Naive thymus-derived CD4-positive, alpha-beta T cell (primary cell): ENCODE results near the gene MPP2. TPM values are rescaled to one million over a fixed set of nuclear protein-coding genes. Genes with fewer than 3 reads are reported as not detected.
"Not testable (repeated sequence)": the region's sequence is repeated elsewhere in the genome, so short reads cannot be mapped to it uniquely, and the experiment has no call there.

Experiments
- ATAC-seq: fragments of 150-1000 bp; cut with Tn5 transposase; 2 replicates; pipeline ENCODE4 v1.10.0; 2021; ENCODE audit warnings: mild to moderate bottlenecking, moderate library complexity
- CTCF ChIA-PET: fragments of 350-600 bp; sonication (Branson Sonifier 250); formaldehyde crosslinking; loops from one replicate; lab custom pipeline; 2021; ENCODE audit warnings: antibody characterized with exemption; lab: Charles Lee
- POLR2A ChIA-PET: fragments of 350-600 bp; sonication (Branson Sonifier 250); formaldehyde crosslinking; loops from one replicate; lab custom pipeline; 2021; ENCODE audit warnings: antibody characterized with exemption, inconsistent platforms; lab: Charles Lee
- DNase-seq, 9 donors: peaks; one replicate each; pipeline versions ENCODE4 v3.0.0 to v3.0.0-alpha.2; 2020 to 2022; ENCODE audit warnings: mixed read lengths in 1 of 9
- H3K27ac ChIP-seq: one replicate; pipeline ENCODE4 v1.7.0; 2013; ENCODE audit warnings: mild to moderate bottlenecking, low read depth, low read length, moderate library complexity
- H3K27me3 ChIP-seq, 2 donors: one replicate each; pipeline ENCODE4 v1.7.0; 2013; ENCODE audit warnings: low read length in 2 of 2, mild to moderate bottlenecking in 2 of 2, moderate library complexity in 2 of 2; ENCODE audit not compliant: control insufficient read depth in 2 of 2, insufficient read depth in 2 of 2
- H3K36me3 ChIP-seq, 3 experiments: 1 replicate in 2 of 3; 2 replicates in 1 of 3; pipeline ENCODE4 v1.7.0; 2013; ENCODE audit warnings: low read length in 3 of 3, mild to moderate bottlenecking in 3 of 3, moderate library complexity in 1 of 3; ENCODE audit not compliant: insufficient read depth in 3 of 3, control insufficient read depth in 2 of 3
- H3K4me1 ChIP-seq, 2 donors: one replicate each; pipeline ENCODE4 v1.7.0; 2013; ENCODE audit warnings: low read length in 2 of 2, mild to moderate bottlenecking in 2 of 2, moderate library complexity in 1 of 2; ENCODE audit not compliant: control insufficient read depth in 2 of 2, insufficient read depth in 2 of 2
- H3K4me3 ChIP-seq: 2 replicates; pipeline ENCODE4 v1.7.0; 2013; ENCODE audit warnings: mild to moderate bottlenecking, low read length
- H3K9me3 ChIP-seq, 3 experiments: 1 replicate in 2 of 3; 2 replicates in 1 of 3; pipeline ENCODE4 v1.7.0; 2013; ENCODE audit warnings: low read length in 3 of 3; ENCODE audit not compliant: control insufficient read depth in 2 of 3
- H3K27ac Mint-ChIP-seq, 9 donors: one replicate each; pipeline ENCODE4 v1.8.0; 2020 to 2022; ENCODE audit warnings: mixed read lengths in 9 of 9, mild to moderate bottlenecking in 8 of 9, moderate library complexity in 5 of 9, inconsistent platforms in 2 of 9
- H3K27me3 Mint-ChIP-seq, 5 donors: one replicate each; pipeline ENCODE4 v1.8.0; 2021 to 2022; ENCODE audit warnings: mixed read lengths in 5 of 5, mild to moderate bottlenecking in 1 of 5
- H3K36me3 Mint-ChIP-seq, 5 donors: one replicate each; pipeline ENCODE4 v1.8.0; 2020 to 2022; ENCODE audit warnings: mixed read lengths in 5 of 5, mild to moderate bottlenecking in 3 of 5, inconsistent platforms in 1 of 5
- H3K4me1 Mint-ChIP-seq, 7 donors: one replicate each; pipeline ENCODE4 v1.8.0; 2020 to 2022; ENCODE audit warnings: mixed read lengths in 7 of 7, mild to moderate bottlenecking in 3 of 7, inconsistent platforms in 1 of 7
- H3K4me3 Mint-ChIP-seq, 10 donors: one replicate each; pipeline ENCODE4 v1.8.0; 2020 to 2022; ENCODE audit warnings: mild to moderate bottlenecking in 10 of 10, mixed read lengths in 10 of 10, moderate library complexity in 6 of 10, inconsistent platforms in 2 of 10
- H3K9me3 Mint-ChIP-seq, 11 donors: one replicate each; pipeline ENCODE4 v1.8.0; 2020 to 2022; ENCODE audit warnings: mixed read lengths in 11 of 11, mild to moderate bottlenecking in 4 of 11, inconsistent platforms in 1 of 11, moderate library complexity in 1 of 11
- intact Hi-C, 2 donors: fragments of 100-400 bp; cut with micrococcal nuclease; formaldehyde crosslinking; loops; one replicate each; pipeline ENCODE4 v1.15.1; 2023
- polyA plus RNA-seq, 2 donors: library from polyadenylated mRNA; unstranded; fragments of 300-500 nt; fragmentation: Illumina TruSeq; gene quantifications; one replicate each; pipeline ENCODE4 v1.2.3, GENCODE V29; 2021
- total RNA-seq, 6 experiments: library from RNA in 5 of 6; stranded (reverse) in 5 of 6; gene quantifications; 1 replicate in 5 of 6; 2 replicates in 1 of 6; pipeline ENCODE4 v1.2.3 and lab custom pipeline; 2021 to 2026

The MPP2 gene
- total and polyA plus RNA-seq, 7 experiments from 2014 or later, result 0.24 to 9.3 (median 3.6) TPM

DNA sequence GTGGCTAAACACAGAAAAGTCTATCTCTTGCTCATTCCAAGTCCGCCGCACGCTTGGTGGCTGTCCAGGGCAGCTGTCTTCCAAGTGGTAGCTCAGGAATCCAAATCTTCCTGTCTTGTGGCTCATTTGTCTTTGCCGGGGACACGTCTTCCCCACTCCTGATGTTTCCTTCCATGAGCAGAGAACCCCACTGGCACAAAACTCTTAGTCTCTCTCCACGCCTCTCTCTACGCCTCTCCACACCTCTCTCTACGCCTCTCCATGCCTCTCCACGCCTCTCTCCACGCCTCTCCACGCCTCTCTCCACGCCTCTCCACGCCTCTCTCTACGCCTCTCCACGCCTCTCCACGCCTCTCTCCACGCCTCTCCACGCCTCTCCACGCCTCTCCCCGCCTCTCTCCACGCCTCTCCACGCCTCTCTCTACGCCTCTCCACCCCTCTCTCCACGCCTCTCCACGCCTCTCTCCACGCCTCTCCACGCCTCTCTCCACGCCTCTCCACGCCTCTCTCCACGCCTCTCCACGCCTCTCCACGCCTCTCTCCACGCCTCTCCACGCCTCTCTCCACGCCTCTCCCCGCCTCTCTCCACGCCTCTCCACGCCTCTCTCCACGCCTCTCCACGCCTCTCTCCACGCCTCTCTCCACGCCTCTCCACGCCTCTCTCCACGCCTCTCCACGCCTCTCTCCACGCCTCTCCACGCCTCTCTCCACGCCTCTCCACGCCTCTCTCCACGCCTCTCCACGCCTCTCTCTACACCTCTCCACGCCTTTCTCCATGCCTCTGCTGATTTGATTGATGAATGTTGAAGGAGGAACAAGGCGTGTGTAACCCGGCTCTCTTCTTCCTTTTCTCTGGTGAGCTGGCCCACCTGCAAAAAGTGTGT lies 65.0 kb downstream of the MPP2 start:
- ATAC-seq, H3K36me3 Mint-ChIP-seq, H3K4me3 Mint-ChIP-seq, H3K36me3 ChIP-seq, H3K27ac Mint-ChIP-seq, H3K27me3 ChIP-seq, H3K9me3 Mint-ChIP-seq, POLR2A ChIA-PET, H3K4me1 ChIP-seq, DNase-seq, H3K27ac ChIP-seq, H3K4me1 Mint-ChIP-seq, intact Hi-C loops, H3K9me3 ChIP-seq, H3K4me3 ChIP-seq: not testable (repeated sequence)
- CTCF ChIA-PET, result interaction anchor here (0.6 kb wide), 2 partner anchors 10 to 1103 kb away, joined by 4 to 6 read pairs; no protein-coding TSS in a partner anchor
- H3K27me3 Mint-ChIP-seq, result peaks cover 16 to 30% (median 21%) of the 10 kb centered on the region in 5 donors

DNA sequence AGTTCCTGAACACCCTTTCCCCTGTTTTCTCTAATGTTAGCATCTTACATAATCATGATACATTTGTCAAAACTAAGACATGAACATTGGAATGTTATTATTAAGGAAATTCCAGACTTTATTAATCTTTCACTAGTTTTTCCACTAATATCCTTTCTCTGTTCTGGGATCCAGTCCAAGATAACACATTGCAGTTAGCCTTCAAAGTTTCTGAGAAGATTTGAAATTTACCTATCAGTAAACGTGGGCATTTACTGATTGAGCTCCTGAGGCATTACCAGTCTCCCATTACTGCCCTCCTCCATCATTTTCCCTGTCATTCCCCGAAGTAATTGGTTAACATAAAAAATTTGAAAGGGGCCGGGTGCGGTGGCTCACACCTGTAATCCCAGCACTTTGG lies 66.1 kb downstream of the MPP2 start:
- Histone ChIP-seq H3K27ac (no peak overlapping the region), H3K4me3 (no peak overlapping the region), H3K36me3 (no peaks in the 10 kb centered on the region), H3K9me3 (no peaks in the 10 kb centered on the region), H3K27me3 (no peaks in the 10 kb centered on the region), H3K4me1 (no peaks in the 10 kb centered on the region)
- no peak for DNase-seq
- Mint-ChIP-seq H3K4me1 (peaks cover 0 to 4% (median 0%) of the 10 kb centered on the region in 7 donors), H3K27me3 (peaks cover 16 to 34% (median 20%) of the 10 kb centered on the region in 5 donors), H3K27ac (no peak overlapping the region), H3K9me3 (no peaks in the 10 kb centered on the region), H3K4me3 (no peak overlapping the region), H3K36me3 (no peaks in the 10 kb centered on the region)
- intact Hi-C loops, result no loop called here
- ChIA-PET POLR2A (no interaction called here), CTCF (no interaction called here)
- no peak for ATAC-seq

DNA sequence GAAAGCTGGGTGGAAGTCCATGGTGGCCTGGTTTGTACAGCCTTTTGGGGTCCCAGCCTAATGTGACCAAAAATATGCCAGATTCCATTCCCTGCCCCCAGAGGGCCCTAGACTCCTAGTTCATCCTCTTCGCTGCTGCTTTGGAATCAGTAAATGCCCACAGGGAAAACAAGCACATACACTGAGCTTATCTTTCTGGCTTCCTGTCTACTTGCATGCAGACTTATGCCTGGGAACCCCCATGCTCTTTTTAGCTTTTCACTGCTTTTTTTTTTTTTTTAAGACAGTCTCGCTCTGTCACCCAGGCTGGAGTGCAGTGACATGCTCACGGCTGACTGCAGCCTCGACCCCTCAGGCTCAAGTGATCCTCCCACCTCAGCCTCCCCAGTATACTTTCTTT lies 66.5 kb downstream of the MPP2 start:
- Histone ChIP-seq H3K9me3 (no peaks in the 10 kb centered on the region), H3K4me3 (no peak overlapping the region), H3K4me1 (no peaks in the 10 kb centered on the region), H3K27me3 (no peaks in the 10 kb centered on the region), H3K36me3 (no peaks in the 10 kb centered on the region), H3K27ac (no peak overlapping the region)
- DNase-seq, result no peak
- H3K36me3 Mint-ChIP-seq, result no peaks in the 10 kb centered on the region
- peaks cover 0 to 4% (median 0%) of the 10 kb centered on the region in 7 donors for H3K4me1 Mint-ChIP-seq
- ATAC-seq, result no peak
- POLR2A ChIA-PET, result no interaction called here
- intact Hi-C loops, result no loop called here
- no peak overlapping the region for H3K4me3 Mint-ChIP-seq
- no peaks in the 10 kb centered on the region for H3K9me3 Mint-ChIP-seq
- no peak overlapping the region for H3K27ac Mint-ChIP-seq
- H3K27me3 Mint-ChIP-seq, result peaks cover 12 to 39% (median 25%) of the 10 kb centered on the region in 5 donors
- CTCF ChIA-PET, result interaction anchor here (0.6 kb wide), 1 partner anchor 44 kb away, joined by 5 read pairs; no protein-coding TSS in a partner anchor

DNA sequence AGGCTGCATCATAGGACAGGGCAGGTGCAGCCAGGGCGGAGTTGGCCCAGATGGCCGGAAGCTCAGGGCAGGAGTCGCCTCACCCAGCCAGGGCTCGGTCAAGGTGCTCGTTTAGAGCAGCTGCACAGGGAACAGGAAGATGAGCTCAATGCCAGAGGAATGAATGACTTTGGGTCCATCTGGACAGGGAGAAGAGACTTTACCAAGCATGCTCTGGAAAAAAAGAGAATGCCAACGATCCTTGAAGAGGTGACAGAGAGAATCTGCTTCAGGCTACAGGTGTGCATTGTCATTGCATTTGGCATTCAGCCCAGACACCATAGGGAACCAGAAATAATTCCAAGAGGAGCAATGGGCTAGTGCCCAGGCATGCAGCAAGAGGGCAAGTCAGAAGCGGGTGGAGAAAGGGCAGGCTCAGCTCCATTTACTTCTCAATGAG lies 67.6 kb downstream of the MPP2 start:
- Histone ChIP-seq H3K9me3 (no peaks in the 10 kb centered on the region), H3K4me1 (no peaks in the 10 kb centered on the region), H3K4me3 (no peak overlapping the region), H3K36me3 (no peaks in the 10 kb centered on the region), H3K27me3 (peaks cover 0 to 2% of the 10 kb centered on the region in 2 donors), H3K27ac (no peak overlapping the region)
- CTCF ChIA-PET, result no interaction called here
- DNase-seq (no peak), ATAC-seq (no peak)
- peaks cover 0 to 4% (median 0%) of the 10 kb centered on the region in 7 donors for H3K4me1 Mint-ChIP-seq
- intact Hi-C loops, result no loop called here
- H3K9me3 Mint-ChIP-seq, result no peaks in the 10 kb centered on the region
- H3K36me3 Mint-ChIP-seq, result no peaks in the 10 kb centered on the region
- no peak overlapping the region for H3K4me3 Mint-ChIP-seq
- POLR2A ChIA-PET, result no interaction called here
- no peak overlapping the region for H3K27ac Mint-ChIP-seq
- peaks cover 9 to 45% (median 29%) of the 10 kb centered on the region in 5 donors for H3K27me3 Mint-ChIP-seq

DNA sequence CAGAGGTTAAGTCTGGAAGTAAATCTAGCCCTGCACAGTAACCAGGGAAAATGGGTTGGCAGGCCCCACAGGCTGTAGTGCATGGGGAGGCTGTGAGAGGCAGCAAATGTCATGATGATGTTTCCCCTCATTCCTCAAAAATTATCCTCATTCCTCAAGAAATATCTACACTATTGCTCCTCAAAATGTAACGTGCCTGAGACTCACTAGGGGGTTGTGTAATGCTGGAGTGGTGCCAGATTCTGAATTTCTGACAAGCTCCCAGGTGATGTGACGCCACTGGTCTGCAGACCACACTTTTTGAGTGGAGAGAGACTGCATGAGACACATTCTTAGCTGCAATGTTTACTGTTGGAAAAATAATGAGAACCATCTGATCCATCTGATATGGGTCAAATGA lies 73.2 kb downstream of the MPP2 start:
- CTCF ChIA-PET, result interaction anchor here (1.0 kb wide), 1 partner anchor 12 kb away, joined by 3 read pairs; the partner anchor contains the start of gene CD300LG
- peaks cover 15 to 66% (median 23%) of the 10 kb centered on the region in 5 donors for H3K27me3 Mint-ChIP-seq
- Histone ChIP-seq H3K27me3 (peaks cover 10 to 13% of the 10 kb centered on the region in 2 donors), H3K9me3 (no peaks in the 10 kb centered on the region), H3K4me1 (peaks cover 5 to 8% of the 10 kb centered on the region in 2 donors), H3K27ac (no peak overlapping the region), H3K4me3 (no peak overlapping the region), H3K36me3 (no peaks in the 10 kb centered on the region)
- H3K36me3 Mint-ChIP-seq, result peaks cover 0 to 4% (median 0%) of the 10 kb centered on the region in 5 donors
- no peak for DNase-seq
- H3K4me3 Mint-ChIP-seq, result peak overlapping the region in 9 of 10 donors; percentile 66 to 91 (median 84)
- POLR2A ChIA-PET, result interaction anchor here (0.7 kb wide), 1 partner anchor 126 kb away, joined by 3 read pairs; no protein-coding TSS in a partner anchor
- peak overlapping the region in 1 of 9 donors; percentile 0 for H3K27ac Mint-ChIP-seq
- intact Hi-C loops, result loop anchor here in 1 of 2 donors (5.0 kb wide), 1 partner anchor 57 kb away; the partner anchor contains the start of gene DUSP3
- no peak for ATAC-seq
- peaks cover 9 to 30% (median 14%) of the 10 kb centered on the region in 7 donors for H3K4me1 Mint-ChIP-seq
- H3K9me3 Mint-ChIP-seq, result peaks cover 0 to 4% (median 0%) of the 10 kb centered on the region in 11 donors

DNA sequence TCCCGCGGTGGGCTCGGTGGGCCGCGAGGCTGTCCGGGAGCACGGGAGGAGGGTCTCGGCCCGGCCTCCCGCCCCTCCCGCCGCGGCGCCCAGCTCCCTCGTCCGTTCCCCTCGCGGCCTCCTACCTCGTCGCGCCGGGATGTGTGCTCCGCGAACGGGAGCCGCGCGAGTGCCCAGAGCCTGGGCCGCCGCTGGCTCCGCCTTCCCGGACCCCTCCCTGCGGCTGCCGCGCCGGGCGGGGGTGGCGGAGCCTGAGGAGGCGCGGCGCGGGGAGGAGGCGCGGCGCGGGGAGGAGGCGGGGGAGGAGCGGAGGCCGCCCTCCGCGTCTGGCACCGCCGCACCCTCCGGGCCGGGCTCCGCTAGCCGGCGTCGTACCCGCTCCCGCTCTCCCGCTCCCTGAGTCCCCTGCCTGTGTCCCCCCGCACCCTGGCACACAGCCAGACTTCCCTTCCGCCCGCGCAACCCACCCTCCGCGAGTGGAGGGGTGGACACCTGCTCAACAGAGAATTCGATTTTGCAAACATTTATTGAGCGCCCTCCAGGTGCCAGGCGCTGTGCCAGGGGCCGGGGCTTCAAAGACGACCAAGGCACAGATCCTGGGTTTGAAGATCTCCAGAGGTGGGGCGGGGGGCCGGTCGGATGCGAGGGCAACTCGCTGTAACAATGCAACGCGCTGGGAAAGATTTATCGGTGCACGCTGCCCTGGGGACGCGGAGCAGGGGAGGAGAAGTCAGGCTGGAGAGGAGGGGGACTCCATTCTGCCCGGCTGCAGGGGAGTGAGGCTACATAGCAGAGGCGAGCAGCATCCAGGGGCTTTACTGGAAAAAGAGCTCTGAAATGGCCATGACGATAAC lies 74.1 kb downstream of the MPP2 start, which contains the start of gene MPP3:
Gene MPP3 (minus strand): TSS at position 171 of the 854 bp plus-strand sequence. CDS start 1,240 bp downstream, outside the sequence.
- POLR2A ChIA-PET, result no interaction called here
- intact Hi-C loops, result loop anchor here in 1 of 2 donors (5.0 kb wide), 1 partner anchor 56 kb away; the partner anchor contains the start of gene DUSP3
- Histone ChIP-seq H3K4me3 (peak within 1 kb of the TSS; percentile 52), H3K27me3 (peaks cover 10 to 13% of the 10 kb centered on the region in 2 donors), H3K27ac (no peak within 1 kb of the TSS), H3K4me1 (peaks cover 5 to 8% of the 10 kb centered on the region in 2 donors), H3K36me3 (no peaks in the 10 kb centered on the region), H3K9me3 (no peaks in the 10 kb centered on the region)
- Mint-ChIP-seq H3K36me3 (peaks cover 0 to 4% (median 0%) of the 10 kb centered on the region in 5 donors), H3K4me3 (peak within 1 kb of the TSS; percentile 78 to 91 (median 84)), H3K27me3 (peaks cover 15 to 66% (median 23%) of the 10 kb centered on the region in 5 donors), H3K9me3 (peaks cover 0 to 4% (median 0%) of the 10 kb centered on the region in 11 donors), H3K4me1 (peaks cover 9 to 30% (median 14%) of the 10 kb centered on the region in 7 donors), H3K27ac (peak within 1 kb of the TSS in 2 of 9 donors; percentile 41 to 61)
- CTCF ChIA-PET, result interaction anchor here (1.0 kb wide), 1 partner anchor 13 kb away, joined by 3 read pairs; no protein-coding TSS in a partner anchor
- DNase-seq, result peak; percentile 14 to 53 (median 45)
- ATAC-seq, result peak; percentile 94
